ENCODE results near the gene HERC4.

HERC4 gene

GRCh38 chr10:68074775-68075549 is at the start of gene HERC4:
HERC4 (minus strand) TSS chr10:68075283; CDS start chr10:68073108, 2,175 bp downstream.
- DNase-seq (ENCODE audit: low read depth, low spot score) = peak; percentile 98

- no peak for DNase-seq (ENCODE audit: low read depth, low spot score)
These were observed 49.6 kb upstream of the HERC4 start for GRCh38 chr10:68124718-68125117.

- no peak for DNase-seq (ENCODE audit: low read depth, low spot score)
These were observed 46.8 kb upstream of the HERC4 start for GRCh38 chr10:68121852-68122251.

- DNase-seq (ENCODE audit: low read depth, low spot score) = no peak
These were observed 46.1 kb upstream of the HERC4 start for GRCh38 chr10:68121020-68121743.

- DNase-seq (ENCODE audit: low read depth, low spot score) = no peak
These were observed 43.6 kb upstream of the HERC4 start for GRCh38 chr10:68118657-68119056.

GRCh38 chr10:68112837-68113236 is 37.8 kb upstream of the HERC4 start:
- DNase-seq (ENCODE audit: low read depth, low spot score) = no peak

- no peak for DNase-seq (ENCODE audit: low read depth, low spot score)
These were observed 36.5 kb upstream of the HERC4 start for GRCh38 chr10:68111584-68111983.

- no peak for DNase-seq (ENCODE audit: low read depth, low spot score)
These were observed 34.9 kb upstream of the HERC4 start for GRCh38 chr10:68110027-68110426.

- no peak for DNase-seq (ENCODE audit: low read depth, low spot score)
These were observed 34.2 kb upstream of the HERC4 start, which contains the start of gene MYPN for GRCh38 chr10:68109331-68109730. MYPN (plus strand) TSS chr10:68109488; CDS start chr10:68121439, 11,951 bp downstream.

- no peak for DNase-seq (ENCODE audit: low read depth, low spot score)
These were observed 33.6 kb upstream of the HERC4 start for GRCh38 chr10:68108653-68109052.

- DNase-seq (ENCODE audit: low read depth, low spot score) = no peak
These were observed 33.0 kb upstream of the HERC4 start for GRCh38 chr10:68108051-68108450.

GRCh38 chr10:68107651-68108050 is 32.6 kb upstream of the HERC4 start:
- DNase-seq (ENCODE audit: low read depth, low spot score) = no peak

- peak; percentile 85 for DNase-seq (ENCODE audit: low read depth, low spot score)
These were observed 31.6 kb upstream of the HERC4 start for GRCh38 chr10:68106656-68107055.

GRCh38 chr10:68105820-68106219 is 30.7 kb upstream of the HERC4 start:
- DNase-seq (ENCODE audit: low read depth, low spot score) = peak; percentile 22

GRCh38 chr10:68103901-68104300 is 28.8 kb upstream of the HERC4 start:
- DNase-seq (ENCODE audit: low read depth, low spot score) = no peak

GRCh38 chr10:68103261-68103878 is 28.3 kb upstream of the HERC4 start:
- no peak for DNase-seq (ENCODE audit: low read depth, low spot score)

- DNase-seq (ENCODE audit: low read depth, low spot score) = no peak
These were observed 26.0 kb upstream of the HERC4 start for GRCh38 chr10:68101066-68101465.

- peak; percentile 59 for DNase-seq (ENCODE audit: low read depth, low spot score)
These were observed 24.7 kb upstream of the HERC4 start for GRCh38 chr10:68099736-68100135.

- DNase-seq (ENCODE audit: low read depth, low spot score) = peak; percentile 93
These were observed 21.9 kb upstream of the HERC4 start for GRCh38 chr10:68096913-68097516.

- DNase-seq (ENCODE audit: low read depth, low spot score) = peak; percentile 39
These were observed 20.1 kb upstream of the HERC4 start for GRCh38 chr10:68095153-68095552.

- no peak for DNase-seq (ENCODE audit: low read depth, low spot score)
These were observed 17.4 kb upstream of the HERC4 start for GRCh38 chr10:68092512-68092911.

- DNase-seq (ENCODE audit: low read depth, low spot score) = no peak
These were observed 15.5 kb upstream of the HERC4 start for GRCh38 chr10:68090586-68090985.

All from astrocyte of the hippocampus (primary cell).